Dermis blood vessel endothelial cell (primary cell): ENCODE results near the gene ZIC3. TPM values are rescaled to one million over a fixed set of nuclear protein-coding genes. Genes with fewer than 3 reads are reported as not detected.
"Not testable (repeated sequence)": the region's sequence is repeated elsewhere in the genome, so short reads cannot be mapped to it uniquely, and the experiment has no call there.

Experiments
- DNase-seq: peaks from one replicate; pipeline ENCODE4 v3.0.0; 2010
- total RNA-seq: library from RNA; depleted of rRNA; stranded (reverse); fragments of >200 nt; gene quantifications from 2 replicates; pipeline ENCODE4 v1.2.3, GENCODE V29; 2014

Gene ZIC3
- total RNA-seq: not detected in 2 replicates

DNA sequence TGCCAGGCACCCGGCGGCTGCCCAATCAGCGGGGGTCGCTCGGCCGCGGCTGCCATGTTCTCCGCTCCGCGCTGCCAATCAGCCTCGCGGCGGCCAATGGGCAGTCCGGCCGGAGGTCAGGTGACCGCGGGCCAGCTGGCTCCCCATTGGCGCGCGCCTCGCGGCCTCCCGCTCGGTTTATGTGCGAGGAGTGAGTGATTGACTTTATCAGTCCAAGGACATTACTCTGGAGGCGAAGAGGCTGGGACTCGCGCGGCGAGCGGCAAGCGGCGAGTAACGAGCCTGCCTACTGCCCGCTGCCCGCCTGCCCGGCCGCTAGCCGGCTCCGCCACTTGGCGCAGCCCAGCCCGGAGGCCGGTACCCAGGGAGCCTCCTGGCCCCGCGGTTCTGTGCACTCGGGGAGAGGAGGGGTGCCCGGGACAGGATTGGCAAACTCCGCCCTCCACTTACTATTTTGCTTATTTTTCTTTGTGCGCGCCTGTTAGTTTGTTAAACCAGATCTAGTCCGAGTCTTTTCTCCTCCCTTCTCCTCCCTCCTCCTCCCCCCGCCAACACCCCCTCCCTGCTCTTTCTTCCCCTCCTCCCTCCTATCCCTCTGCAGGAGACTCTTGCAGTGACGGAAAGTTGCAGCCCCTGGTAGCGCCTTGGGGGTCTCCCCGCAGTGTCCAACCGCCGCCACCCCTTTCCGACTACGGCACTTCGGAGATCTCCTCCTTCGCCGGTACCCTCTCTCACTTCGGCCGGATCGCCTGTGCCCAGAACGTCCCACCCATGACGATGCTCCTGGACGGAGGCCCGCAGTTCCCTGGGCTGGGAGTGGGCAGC is at the start of gene ZIC3:
TSS of gene ZIC3 (plus strand) at position 207 of the 825 bp plus-strand sequence. CDS start at position 772, 565 bp downstream.
- peak; percentile 57 for DNase-seq

DNA sequence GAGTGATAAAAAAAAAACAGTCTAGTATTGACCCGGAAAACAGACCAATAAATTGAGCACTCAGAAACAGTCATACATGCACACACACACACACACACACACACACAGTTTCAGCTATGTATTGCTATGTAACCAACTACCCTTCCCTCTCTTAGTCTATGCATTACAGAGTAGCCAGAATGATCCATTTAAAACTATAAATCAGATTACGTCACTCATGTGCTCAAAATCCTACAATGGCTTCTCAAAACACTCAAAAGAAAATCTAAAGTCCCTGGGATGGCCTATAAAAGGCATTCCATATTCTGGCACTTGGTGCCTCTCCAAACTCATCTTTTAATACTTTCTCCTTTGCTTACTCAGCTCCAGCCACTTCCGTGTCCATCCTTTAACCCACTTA is 46.5 kb upstream of the ZIC3 start:
- no peak for DNase-seq

DNA sequence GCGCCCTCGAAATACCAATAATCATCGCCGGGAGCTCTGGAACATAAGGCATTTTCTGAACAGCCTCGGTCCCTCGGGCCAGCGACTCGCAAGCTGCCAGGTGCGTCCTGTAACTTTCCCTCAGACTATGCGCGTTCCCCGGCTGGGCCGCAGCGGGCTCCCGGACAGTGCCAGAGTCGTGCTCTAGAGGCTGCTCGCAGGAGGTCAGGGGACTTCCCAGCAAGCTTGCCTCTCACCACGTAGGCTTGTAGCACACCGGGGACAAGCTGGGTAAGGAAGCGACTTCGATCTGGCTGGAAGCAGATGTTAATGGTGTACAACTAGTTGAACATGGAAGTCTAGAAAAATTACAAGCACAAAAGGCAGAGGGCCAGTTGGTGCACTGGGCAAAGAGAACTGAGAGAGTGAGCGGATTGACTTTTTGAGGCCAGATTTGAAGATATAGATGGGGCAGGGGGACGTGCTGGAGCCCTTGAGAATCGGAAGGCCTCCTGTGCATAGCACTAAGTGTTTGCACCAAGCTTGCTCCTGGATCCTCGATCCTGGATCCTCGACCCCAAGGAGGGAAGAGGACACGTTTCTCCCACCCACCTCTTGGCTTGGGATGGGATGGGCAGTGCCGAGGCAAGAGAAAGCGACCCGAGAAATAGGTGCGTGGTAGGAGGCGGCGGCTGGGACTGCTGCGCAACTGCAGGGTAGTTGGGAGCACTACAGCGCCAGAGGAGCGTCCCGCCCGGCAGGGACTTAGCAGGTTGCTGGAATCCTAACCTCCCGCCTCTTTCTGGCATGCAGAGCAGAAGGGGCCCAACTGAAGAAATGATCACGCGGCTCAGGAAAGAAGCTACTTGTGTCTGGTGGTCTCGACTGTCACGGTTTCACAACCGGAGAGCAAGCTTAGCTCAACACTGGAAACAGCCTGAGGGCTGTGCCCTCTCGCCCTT is 19.9 kb upstream of the ZIC3 start:
- DNase-seq: no peak

DNA sequence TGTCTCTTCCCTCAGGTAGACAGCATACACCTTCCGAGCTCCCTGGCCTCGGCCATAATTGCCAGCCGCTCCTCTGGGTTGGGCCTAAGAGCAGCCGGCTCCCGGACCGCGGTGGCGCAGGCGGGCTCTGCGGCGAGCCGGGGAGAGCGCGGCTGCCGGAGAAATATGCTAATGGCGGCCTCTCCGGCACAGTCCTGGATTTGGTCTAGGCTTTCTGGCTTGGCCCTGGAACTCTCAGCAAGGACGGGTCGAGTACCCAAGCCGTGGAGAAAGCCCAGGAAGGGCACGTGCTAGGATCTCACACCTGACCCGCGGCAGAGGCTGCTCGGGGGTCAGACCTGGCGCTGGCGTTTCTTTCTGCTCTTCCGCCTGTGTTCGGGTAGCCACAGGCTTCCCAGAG is 18.6 kb upstream of the ZIC3 start:
- no peak for DNase-seq

DNA sequence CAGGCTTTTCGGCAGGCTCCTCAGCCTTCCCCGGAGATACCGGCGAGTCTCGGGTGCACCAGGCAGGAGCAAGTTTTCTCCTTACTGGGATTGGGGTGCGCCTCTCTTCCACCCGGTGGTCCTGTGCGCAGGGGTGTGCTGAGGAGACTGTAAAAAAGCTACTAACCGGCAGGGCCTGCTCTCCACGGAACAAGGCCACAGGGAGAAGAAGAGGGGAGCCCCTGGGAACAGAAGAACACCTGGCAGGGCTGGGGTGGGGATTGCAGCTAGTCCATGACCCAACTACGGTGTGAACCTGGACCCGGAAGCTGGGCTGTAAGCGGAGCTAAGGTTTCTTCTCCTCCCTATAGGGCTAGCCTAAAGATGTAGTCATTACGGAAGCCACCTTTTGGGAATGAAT is 17.7 kb upstream of the ZIC3 start:
- DNase-seq: no peak

DNA sequence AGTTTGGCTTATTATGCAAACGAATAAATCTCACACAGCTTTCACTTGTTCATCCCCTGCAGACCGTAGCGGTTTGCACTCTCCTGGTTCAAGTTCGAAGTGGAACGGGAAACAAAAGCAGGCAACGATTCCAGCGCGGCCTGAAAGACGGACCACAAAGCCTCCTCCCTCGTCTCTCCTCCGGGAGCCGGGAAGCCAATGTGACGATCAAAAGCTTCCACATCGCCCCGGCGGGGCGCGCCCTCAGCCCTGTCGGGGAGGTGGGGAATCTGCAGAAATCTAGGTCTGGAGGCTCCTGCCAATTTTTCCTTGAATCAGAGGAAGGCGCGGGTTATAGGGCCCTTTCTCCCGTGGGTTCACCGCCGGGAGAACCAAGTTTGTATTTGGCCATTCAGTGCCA is 16.9 kb upstream of the ZIC3 start:
- DNase-seq: no peak

DNA sequence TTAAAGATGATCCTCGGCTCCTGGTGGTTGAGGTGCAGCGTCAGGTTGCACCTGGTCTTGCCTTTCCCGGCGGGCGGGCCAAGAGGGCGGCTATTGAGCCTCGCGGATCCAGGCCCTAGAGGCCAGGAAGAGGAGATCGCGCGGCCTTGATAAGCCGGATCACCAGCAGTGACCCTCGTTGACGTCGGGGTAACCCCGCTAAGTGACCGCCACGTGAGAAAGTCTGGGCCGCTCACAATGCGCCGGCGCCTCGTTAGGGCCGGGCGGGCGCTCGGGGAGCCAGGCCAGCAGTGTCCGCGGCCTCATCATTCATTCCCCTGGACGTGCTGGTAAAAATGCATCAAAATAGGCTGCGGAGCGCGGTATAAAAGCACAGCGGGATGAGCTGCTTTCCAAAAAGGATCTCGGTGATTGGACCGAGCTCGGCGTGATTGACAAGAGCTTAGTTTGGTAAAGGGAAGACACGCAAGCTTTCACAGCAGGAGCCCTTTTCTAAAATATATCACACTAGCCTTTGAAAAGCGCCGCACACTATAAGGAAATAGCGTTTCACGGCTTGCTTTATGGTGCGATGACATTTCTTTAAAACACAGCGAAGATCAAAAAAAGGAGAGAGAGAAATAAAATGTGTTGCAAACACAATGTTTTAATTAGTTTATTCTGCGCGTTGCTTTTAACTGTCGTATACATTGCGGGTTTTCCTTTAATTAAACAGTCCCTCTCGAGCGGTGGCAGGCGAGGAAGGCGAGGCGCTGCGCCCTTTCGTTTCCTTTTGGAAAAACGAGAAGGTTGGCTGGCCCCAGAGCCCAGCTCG is 15.9 kb upstream of the ZIC3 start:
- DNase-seq: no peak

DNA sequence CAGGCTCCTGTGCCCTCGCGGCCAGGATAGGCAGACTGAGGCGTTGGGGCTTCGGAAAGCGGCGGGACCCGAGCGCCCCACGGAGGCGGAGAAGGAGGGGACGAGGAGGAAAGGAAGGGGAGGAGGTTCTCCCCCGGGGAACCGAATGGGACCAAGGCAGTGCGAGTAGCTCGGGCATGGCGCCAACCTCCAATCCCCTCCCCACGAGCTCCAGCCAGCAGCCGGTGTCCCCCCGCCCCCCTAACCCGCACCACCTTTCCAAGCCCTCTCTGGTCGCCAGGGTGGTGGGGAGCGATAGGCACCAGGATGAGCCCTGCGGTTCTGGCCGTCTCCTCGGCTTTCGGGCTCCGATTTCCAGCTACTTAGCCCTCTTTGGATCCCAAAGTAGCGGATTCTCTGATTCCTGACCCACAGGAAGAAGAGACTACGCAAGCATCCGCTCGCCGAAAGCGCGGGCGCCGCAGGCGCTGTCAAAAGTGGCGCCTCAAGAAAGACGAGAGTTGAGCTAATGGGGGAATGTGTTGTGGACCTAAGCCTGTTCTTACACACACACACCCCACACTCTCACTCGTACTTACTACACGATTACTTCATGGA is 15.2 kb upstream of the ZIC3 start:
- no peak for DNase-seq

DNA sequence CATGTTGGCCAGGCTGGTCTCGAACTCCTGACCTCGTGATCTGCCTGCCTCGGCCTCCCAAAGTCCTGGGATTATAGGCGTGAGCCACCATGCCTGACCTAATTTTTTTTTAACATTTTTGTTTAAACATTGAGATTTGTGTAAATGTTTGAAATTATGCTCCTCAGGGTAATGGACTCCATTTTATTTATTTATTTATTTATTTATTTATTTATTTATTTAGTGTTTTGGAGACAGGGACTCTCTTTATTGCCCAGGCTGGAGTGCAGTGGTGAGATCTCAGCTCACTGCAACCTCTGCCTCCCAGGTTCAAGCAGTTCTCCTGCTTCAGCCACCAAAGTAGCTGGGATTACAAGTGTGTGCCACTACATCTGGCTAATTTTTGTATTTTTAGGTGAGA is 13.8 kb upstream of the ZIC3 start:
- DNase-seq: not testable (repeated sequence)

DNA sequence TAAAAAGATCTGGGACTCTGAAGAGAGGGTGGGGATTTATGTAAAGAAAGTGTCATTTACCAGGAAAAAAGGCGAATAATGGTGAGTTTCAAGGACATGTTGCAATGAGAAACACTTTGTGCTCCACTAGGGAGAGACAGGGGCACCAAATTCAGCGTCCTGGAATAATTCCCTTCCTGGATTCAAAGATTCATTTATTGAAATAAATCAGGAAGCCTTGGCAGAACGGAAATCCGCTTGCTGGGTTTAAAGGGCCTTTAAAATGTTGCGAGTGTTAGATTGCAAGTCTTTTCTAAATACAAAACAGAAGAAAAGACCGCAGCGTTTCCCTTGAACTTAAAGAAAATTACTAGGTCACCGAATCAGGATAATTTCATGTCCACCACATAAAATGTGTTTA is 3.8 kb upstream of the ZIC3 start:
- no peak for DNase-seq

DNA sequence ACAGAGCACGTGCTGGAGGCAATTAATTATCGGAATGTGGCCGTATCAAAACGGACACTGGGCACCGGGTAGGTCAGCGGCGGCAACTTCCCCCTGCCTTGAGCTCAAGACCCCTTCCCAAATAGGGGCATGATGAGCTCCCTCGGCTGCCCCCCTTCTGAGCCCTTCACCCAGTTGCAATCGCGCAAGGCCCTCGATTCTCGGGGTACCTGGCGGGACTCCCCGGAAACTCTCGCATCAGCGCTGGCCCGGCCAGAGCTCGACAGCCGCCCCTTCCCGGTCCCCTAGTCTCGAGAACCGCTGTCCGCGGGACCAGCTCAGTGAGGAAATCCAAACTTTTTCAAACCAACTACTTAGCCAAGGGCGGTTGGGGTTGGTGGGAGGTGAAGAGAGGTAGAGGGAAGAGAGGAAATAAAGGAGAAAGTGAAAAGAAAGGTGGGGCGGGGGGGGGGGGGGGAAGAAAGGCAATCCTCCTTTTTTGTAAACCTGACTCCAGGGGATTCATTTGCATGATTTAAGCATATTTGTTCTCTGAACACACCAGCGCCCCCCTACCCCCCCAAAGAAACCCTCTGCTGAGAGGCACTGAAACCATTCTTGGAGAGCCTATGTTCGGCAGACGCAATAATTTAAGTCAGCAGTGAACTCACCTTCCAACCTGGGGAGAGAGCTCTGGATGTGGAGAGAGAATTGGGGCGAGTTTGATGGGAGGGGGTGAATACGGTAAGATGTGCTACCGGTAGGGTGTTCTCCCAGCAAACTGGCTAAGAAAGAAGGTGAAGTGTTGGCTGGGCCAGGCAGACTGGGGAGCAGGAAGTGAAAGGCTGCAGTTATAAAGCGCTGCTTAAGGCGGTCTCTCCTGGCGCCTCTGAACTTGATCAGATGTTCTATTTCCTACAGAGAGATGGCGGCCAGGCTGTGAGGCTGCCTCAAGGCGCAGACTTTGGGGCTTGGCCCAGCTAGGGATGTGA is 2.0 kb upstream of the ZIC3 start:
- no peak for DNase-seq

DNA sequence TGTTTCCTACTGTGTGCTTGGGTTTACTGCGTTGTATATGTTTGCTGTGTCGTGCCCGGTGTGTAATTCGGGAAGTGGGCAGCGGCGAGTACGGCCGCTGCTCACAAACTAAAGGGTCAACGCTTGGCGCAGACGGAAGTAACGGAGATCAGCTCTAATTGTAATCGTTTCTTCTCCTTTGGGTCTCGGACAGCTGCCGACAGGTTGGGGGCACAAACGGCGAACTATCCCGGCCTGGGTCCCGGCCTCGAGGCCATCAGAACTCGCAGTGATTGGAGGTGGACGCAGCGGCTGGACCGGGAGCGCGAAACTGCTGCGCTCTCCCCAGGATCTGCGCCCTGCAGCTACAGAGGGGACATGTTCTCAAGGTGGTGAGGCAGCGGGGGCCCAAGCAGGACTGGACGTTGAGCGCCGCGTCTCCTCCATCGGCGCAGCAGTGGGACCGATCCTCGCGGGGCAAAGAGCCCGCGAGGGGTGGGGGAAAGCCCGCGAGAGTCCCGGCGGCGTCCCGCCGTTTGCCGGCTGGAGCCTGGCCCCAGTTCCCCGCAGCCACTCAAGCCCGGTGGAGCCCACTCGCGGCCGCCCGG is 516 bp upstream of the ZIC3 start:
- no peak for DNase-seq

DNA sequence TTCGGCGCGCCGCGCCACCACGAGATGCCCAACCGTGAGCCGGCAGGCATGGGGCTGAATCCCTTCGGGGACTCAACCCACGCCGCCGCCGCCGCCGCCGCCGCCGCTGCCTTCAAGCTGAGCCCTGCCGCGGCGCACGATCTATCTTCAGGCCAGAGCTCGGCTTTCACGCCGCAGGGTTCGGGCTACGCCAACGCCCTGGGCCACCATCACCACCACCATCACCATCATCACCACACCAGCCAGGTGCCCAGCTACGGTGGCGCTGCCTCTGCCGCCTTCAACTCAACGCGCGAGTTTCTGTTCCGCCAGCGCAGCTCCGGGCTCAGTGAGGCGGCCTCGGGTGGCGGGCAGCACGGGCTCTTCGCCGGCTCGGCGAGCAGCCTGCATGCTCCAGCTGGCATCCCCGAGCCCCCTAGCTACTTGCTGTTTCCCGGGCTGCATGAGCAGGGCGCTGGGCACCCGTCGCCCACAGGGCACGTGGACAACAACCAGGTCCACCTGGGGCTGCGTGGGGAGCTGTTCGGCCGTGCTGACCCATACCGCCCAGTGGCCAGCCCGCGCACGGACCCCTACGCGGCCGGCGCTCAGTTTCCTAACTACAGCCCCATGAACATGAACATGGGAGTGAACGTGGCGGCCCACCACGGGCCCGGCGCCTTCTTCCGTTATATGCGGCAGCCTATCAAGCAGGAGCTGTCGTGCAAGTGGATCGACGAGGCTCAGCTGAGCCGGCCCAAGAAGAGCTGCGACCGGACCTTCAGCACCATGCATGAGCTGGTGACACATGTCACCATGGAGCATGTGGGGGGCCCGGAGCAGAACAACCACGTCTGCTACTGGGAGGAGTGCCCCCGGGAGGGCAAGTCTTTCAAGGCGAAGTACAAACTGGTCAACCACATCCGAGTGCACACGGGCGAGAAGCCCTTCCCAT is 1.1 kb downstream of the ZIC3 start:
- DNase-seq: no peak

DNA sequence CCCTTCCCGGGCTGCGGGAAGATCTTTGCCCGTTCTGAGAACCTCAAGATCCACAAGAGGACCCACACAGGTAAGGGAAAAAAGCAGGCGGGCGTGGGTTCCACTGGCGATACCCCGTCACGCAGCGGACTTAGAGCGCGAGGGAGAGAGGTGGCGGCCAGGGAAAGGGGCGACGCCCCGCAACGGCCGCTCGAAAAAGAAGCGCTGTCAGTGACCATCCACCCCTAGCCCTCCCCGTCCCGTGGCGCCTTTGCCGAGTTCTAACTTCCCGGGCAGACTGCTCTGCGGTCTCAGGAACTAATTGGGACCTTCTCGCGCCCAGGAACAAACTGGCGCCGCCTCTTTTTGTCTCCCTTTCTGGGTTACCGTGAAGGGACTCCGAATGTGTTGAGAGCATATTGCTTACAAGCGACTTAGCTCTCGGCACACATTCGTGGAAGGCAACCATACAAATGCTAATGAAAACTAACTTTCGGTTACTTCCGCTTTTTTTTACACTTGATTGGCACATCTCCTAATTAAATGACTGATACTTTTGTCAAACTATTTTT is 1.8 kb downstream of the ZIC3 start:
- no peak for DNase-seq

DNA sequence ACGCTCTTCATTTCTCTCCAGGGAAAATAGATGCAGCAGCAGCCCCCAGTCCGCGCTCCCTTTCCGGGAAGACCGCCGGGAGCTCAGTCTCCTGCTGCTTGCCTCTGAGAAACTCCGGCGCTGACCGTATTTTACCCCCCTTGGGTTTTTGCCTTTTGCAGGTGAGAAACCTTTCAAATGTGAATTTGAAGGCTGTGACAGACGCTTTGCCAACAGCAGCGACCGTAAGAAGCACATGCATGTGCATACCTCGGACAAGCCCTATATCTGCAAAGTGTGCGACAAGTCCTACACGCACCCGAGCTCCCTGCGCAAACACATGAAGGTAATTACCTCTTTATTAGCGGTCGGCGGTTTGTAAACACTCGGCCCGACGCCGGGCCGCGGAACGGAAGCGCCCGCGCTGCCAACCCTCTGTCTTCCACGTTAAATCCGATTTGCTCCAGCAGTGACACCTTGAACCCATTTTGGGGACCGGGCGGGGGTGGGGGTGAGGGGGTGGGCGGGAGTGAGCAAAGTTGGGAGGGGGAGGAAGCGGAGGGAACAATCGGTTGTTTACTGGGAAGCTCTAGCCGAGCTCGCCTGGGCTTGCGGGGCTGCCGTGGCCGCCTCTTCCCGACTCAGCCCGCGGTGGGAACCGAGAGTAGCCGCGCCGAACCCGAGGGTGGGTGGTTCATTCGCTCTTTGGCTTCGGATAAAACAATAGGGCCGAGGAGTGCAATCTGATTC is 3.0 kb downstream of the ZIC3 start:
- DNase-seq: no peak

DNA sequence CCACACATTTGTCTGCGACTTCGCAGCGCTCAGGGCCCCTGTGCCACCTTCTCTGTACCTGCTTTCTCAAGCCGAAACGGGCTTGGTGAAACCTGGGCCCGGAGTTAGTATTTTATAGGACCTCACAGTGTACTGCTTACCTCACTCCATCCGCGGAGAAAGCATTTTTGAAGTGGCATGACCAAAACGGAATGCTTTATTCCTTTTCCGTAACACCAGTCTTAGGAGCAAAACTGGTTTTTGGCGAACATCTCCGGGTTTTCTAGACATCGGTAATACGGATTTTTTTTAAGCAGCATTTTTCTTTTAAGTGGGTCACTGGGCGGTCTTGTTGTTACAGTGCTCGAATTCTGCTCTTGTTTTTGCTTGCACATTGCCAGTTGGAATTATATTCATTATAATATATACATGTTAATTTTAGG is 3.6 kb downstream of the ZIC3 start:
- DNase-seq: no peak

DNA sequence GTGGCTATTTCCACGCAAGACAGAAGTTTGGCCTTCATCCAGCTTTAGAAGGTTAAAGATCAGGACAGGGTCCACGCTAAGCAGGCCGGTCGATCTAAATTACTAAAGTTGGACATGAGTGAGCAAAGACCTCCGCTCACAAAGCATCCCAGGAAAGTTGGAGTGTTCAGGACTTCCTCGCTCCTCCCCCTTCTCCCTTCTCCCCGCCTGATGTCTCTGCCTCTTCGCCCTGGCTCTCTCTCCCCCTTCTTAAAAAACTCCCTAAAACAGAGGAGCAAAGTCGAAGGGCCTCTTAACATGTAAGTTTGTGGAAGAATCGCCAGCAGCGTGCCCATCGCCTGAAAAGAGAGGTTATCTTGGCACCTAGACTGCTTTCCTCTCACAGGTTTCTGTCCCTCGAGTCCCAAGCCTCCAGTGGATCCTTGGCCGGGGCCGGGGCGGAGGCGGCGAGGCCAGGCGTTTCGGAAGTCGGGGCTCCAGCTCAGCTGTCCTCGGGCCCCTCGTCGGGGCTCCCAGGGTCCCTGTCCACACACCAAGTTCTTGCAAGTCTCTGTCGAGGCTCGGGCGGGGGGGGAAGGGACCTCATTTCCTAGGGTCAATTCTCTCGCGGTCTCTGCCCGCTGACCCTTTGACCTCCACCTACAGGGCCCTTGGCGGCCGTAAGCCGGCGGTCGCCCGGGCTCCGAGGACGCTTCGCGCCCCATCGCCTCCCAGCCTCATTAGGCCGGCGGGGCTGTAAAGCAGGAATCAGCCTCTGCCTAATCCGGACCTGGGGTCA is 7.6 kb downstream of the ZIC3 start:
- no peak for DNase-seq
